GM18526 (cell line): ENCODE measurements around the gene SEMA6C.

Experiments
- POLR2A ChIP-seq: IDR thresholded peaks from 3 replicates; pipeline ENCODE4 v1.6.1; 2011; ENCODE audit not compliant: insufficient read length; ENCODE audit errors: extremely low read depth

The SEMA6C gene

GRCh38 chr1:151142411-151143056 is 3.9 kb downstream of the SEMA6C start:
- TF ChIP-seq POLR2A = no peak

- TF ChIP-seq POLR2A = no peak
Measured at GRCh38 chr1:151137789-151138188, 8.6 kb downstream of the SEMA6C start.

- no peak for TF ChIP-seq POLR2A
Measured at GRCh38 chr1:151135433-151136385, 10.7 kb downstream of the SEMA6C start.

GRCh38 chr1:151134991-151135390 is 11.4 kb downstream of the SEMA6C start:
- no peak for TF ChIP-seq POLR2A

- no peak for TF ChIP-seq POLR2A
Measured at GRCh38 chr1:151134396-151134795, 12.0 kb downstream of the SEMA6C start.

- TF ChIP-seq POLR2A = no peak
Measured at GRCh38 chr1:151133018-151133806, 13.2 kb downstream of the SEMA6C start.

- TF ChIP-seq POLR2A = no peak
Measured at GRCh38 chr1:151132335-151133017, 14.0 kb downstream of the SEMA6C start.

- TF ChIP-seq POLR2A = no peak
Measured at GRCh38 chr1:151131701-151132334, 14.6 kb downstream of the SEMA6C start.

GRCh38 chr1:151130987-151131586 is 15.3 kb downstream of the SEMA6C start:
- peak; percentile 33 for TF ChIP-seq POLR2A

- no peak for TF ChIP-seq POLR2A
Measured at GRCh38 chr1:151128800-151129199, 17.6 kb downstream of the SEMA6C start.

- TF ChIP-seq POLR2A = no peak
Measured at GRCh38 chr1:151124763-151125403, 21.5 kb downstream of the SEMA6C start.

- TF ChIP-seq POLR2A = no peak
Measured at GRCh38 chr1:151113877-151114276, 32.6 kb downstream of the SEMA6C start.

- no peak for TF ChIP-seq POLR2A
Measured at GRCh38 chr1:151108331-151108730, 38.1 kb downstream of the SEMA6C start.

GRCh38 chr1:151106894-151107293 is 39.5 kb downstream of the SEMA6C start:
- TF ChIP-seq POLR2A = no peak
